PFSK-1 (cell line): Measurements from ENCODE around the gene BRINP3.

Experiments used
- FOXP2 ChIP-seq: optimal IDR thresholded peaks from 2 replicates; pipeline ENCODE3; 2011; ENCODE audit warnings: borderline replicate concordance, control low read depth, inconsistent platforms; ENCODE audit not compliant: insufficient read depth; ENCODE audit errors: extremely low read length, extremely low read depth
- POLR2AphosphoS5 ChIP-seq: IDR thresholded peaks from 2 replicates; pipeline ENCODE4 v1.6.1; 2012; ENCODE audit warnings: low read depth, mild to moderate bottlenecking, control low read depth, low read length, moderate library complexity
- REST ChIP-seq, 2 experiments: IDR thresholded peaks; 2 replicates each; pipeline versions ENCODE4 v1.6.1 to v1.8.0; 2011 to 2012; ENCODE audit warnings: low read depth in 2 of 2, low read length in 2 of 2, control low read depth in 1 of 2, inconsistent platforms in 1 of 2, mild to moderate bottlenecking in 1 of 2, moderate library complexity in 1 of 2; ENCODE audit not compliant: insufficient read depth in 1 of 2
- SIN3A ChIP-seq: IDR thresholded peaks from 2 replicates; pipeline ENCODE4 v1.6.1; 2012; ENCODE audit warnings: mild to moderate bottlenecking, low read length, moderate library complexity, borderline replicate concordance; ENCODE audit not compliant: insufficient read depth
- TAF1 ChIP-seq: IDR thresholded peaks from 2 replicates; pipeline ENCODE4 v1.6.1; 2012; ENCODE audit warnings: low read length, control low read depth, borderline replicate concordance; ENCODE audit not compliant: insufficient read depth

BRINP3 gene

DNA sequence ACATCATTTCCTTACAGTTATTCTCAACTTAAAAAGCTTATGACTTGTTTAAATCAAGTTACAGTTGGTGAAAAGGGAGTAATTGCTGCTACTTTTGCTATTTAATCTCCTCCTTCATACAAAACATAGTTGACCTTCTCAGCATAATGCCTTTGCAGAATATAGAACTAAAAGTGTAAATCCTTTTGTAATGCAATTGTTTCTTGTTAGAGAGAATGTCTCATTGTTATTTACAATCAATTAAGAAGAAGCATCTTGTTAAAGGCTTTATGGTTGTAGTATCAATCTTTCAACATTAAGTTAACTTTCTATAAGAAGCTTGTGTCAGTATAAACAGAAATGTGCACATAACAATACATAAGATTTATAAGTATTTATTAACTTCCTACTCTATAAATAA, 360.7 kb downstream of the BRINP3 start:
- TF ChIP-seq SIN3A: no peak
- no peak for TF ChIP-seq REST (IDR thresholded peaks at IDR 0.05; ENCODE audit: insufficient read depth in 1 of 2, low read depth in 2 of 2, low read length in 2 of 2)
- TF ChIP-seq FOXP2: no peak
- no peak for TF ChIP-seq POLR2AphosphoS5
- TF ChIP-seq TAF1: no peak

- TF ChIP-seq REST (IDR thresholded peaks at IDR 0.05; ENCODE audit: insufficient read depth in 1 of 2, low read depth in 2 of 2, low read length in 2 of 2) (no peak), FOXP2 (no peak), SIN3A (no peak), TAF1 (no peak), POLR2AphosphoS5 (no peak)
These were observed 372.7 kb downstream of the BRINP3 start for GRCh38 chr1:190104961-190105360.

- TF ChIP-seq TAF1 (no peak), POLR2AphosphoS5 (no peak), REST (IDR thresholded peaks at IDR 0.05; ENCODE audit: insufficient read depth in 1 of 2, low read depth in 2 of 2, low read length in 2 of 2) (no peak), FOXP2 (no peak)
These were observed 374.8 kb downstream of the BRINP3 start for GRCh38 chr1:190102757-190103326.

GRCh38 chr1:190101756-190102155, 375.9 kb downstream of the BRINP3 start:
- no peak for TF ChIP-seq FOXP2
- no peak for TF ChIP-seq REST (IDR thresholded peaks at IDR 0.05; ENCODE audit: insufficient read depth in 1 of 2, low read depth in 2 of 2, low read length in 2 of 2)
- TF ChIP-seq SIN3A: no peak
- no peak for TF ChIP-seq POLR2AphosphoS5
- no peak for TF ChIP-seq TAF1

DNA sequence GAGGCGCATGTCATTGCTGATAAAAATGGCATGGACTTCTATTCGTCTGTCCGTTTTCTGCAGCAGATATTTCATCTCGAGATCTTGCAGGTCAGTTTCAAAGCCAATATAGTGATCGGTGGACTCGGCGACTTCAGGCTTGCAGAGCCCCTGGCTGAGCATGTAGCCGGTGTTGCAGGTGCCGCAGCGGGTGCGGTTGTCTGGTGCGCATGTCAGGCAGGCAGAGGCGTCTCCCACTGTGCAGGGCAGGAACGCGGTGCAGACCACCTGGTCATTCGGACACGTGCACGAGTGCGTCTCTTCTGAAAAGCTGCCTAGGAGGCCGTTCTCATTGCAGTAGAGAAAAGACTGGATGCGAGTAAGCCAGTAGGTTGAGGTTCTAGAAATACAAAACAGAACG, 378.9 kb downstream of the BRINP3 start:
- no peak for TF ChIP-seq FOXP2
- no peak for TF ChIP-seq SIN3A
- no peak for TF ChIP-seq TAF1
- TF ChIP-seq POLR2AphosphoS5: no peak
- no peak for TF ChIP-seq REST (IDR thresholded peaks at IDR 0.05; ENCODE audit: insufficient read depth in 1 of 2, low read depth in 2 of 2, low read length in 2 of 2)
